HG02642 (cell line): ENCODE data around the gene CLASP1.
"Not testable (repeated sequence)": the region's sequence is repeated elsewhere in the genome, so short reads cannot be mapped to it uniquely, and the experiment has no call there.

ENCODE experiments used
- ATAC-seq: cut with Tn5 transposase; IDR thresholded peaks from one replicate; pipeline ENCODE4 v1.9.1; 2021; ENCODE audit warnings: mild to moderate bottlenecking; ENCODE audit not compliant: unreplicated experiment, poor library complexity

CLASP1 gene

DNA sequence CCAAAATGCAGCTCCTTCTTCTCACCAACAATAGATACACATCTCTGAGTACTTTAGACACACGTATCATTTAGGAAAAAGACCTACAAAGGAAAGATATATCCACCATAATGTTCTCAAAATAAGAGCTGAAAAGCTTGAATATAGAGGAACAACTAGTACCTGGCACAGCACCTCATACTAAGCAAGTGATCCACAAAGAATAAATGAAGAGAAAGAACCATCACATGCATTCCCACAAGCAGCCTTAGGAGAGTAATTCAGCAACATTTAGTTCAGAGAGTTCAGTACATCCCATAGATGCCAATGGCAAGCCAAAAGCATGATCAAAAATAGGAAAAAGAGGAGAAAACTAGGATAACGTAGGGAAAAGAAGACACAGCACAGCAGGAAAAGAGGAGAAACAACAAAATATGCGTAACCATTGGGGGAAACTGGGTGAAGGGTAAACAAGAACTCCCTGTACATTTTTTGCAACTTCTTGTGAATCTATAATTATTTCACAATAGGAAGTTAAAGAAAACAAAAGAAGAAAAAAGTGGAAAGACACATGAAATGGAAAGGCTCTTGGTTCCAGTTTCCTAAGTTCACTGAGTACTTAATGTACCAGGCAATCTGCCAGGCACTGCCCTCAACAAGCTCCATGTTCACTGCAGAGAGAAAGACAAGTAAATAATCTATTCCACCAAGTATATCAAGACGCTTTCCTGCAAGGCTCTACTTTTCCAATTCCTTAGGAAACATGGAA lies 22.3 kb downstream of the CLASP1 start:
- ATAC-seq: no peak

DNA sequence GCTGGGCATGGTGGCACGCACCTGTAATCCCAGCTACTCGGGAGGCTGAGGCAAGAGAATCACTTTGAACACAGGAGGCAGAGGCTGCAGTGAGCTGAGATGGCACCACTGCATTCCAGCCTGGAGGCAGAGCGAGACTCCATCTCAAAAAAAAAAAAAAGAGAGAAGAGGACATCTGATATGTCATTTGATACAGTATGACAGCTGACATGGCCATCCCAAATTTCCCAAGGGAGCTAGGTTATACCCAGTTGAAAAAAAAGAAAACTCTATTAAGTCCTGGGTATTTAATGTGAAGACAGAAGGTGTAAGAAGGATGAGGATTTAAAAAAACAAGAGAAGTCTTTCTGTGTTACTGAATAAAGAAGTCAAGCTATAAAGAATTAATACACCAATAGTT lies 23.3 kb downstream of the CLASP1 start:
- no peak for ATAC-seq

DNA sequence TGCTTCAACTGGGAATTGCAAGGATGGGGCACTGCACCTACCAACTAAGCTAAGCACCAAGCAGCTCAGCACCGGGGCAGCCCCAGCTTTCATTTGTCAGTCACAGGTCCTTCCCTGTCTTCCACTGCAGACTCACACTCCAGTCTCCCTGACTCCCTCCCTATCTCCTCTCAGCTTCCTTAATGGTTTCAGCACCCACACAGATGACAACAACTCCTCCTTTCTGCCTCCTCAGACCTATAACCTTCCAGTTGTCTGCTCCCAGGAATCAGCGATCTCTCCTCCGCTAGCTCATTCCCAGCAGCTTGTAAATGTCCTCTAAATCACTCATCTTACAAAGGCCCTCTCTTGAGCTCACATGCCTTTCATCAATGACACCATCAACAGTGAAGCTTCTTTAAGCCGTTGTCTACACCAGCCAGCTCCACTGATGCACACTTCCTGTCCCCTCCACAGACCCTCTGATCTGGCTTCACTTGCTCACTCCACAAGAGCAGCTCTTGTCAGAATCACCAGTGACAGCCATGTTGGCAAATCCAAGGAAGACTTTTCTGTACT lies 32.1 kb downstream of the CLASP1 start:
- peak; percentile 44 for ATAC-seq

DNA sequence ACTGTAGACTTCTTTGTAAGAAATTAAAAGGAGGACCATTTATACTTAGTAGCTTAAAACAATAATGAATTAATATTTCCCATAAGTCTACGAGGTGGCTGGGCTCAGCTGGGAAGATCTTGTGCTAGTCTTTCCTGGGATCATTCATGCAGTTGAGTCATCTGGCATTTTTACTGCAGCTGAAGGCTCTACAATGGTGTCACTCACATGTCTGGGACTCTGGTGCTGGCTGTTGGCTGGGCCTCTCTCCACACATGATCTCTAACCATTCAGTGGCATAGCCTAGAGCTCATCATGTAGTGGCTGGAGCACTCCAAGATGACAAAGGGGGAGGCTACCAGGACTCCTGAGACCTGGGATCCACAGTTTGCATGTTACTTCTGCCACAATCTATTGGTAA lies 35.5 kb downstream of the CLASP1 start:
- ATAC-seq: no peak

DNA sequence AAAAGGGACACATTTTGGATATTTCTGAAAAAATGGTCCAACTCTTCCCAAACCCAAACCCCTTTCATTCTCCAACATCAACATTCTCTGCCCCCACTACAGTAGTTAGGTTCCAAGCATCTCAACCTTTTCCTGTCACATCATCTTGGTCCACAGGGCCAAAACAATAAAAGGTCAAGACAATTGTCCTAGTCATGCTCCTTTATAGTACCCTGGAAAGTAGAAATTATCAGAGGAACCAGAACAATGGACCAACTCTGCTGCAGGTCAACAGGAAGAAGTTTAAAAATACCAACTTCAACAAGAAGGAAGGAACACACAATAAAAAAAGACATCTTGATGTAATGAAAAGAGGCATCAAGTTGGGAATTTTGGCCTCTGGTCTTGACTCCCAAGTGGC lies 36.1 kb downstream of the CLASP1 start:
- ATAC-seq: no peak

DNA sequence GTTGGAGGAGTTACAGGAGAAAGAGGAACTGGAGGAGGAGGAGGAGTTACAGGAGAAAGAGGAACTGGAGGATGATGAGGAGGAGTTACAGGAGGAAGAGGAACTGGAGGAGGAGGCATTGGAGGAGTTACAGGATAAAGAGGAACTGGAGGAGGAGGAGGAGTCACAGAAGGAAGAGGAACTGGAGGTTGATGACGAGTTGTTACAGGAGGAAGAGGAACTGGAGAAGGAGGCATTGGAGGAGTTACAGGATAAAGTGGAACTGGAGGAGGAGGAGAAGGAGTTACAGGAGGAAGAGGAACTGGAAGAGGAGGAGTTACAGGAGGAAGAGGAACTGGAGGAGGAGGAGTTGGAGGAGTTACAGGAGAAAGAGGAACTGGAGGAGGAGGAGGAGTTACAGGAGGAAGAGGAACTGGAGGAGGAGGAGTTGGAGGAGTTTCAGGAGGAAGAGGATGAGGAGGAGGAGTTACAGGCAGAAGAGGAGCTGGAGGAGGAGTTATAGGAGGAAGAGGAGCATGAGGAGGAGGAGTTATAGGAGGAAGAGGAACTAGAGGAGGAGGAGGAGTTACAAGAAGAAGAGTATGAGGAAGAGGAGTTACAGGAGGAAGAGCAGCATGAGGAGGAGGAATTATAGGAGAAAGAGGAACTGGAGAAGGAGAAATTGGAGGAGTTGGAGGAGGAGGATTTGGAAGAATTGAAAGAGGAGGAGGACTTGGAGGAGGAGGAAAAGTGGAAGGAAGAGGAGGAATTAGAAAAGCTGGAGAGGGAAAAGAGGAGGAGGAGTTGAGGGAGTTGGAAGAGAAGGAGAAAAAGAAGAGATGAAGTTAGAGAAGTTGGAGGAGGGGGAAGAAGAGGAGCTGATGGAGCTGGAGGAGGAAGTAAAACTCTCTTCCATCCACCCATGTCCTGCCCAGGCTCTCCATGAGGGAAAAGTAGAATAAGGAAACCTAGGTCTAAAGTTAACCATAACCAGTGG lies 37.2 kb downstream of the CLASP1 start:
- ATAC-seq: no peak

DNA sequence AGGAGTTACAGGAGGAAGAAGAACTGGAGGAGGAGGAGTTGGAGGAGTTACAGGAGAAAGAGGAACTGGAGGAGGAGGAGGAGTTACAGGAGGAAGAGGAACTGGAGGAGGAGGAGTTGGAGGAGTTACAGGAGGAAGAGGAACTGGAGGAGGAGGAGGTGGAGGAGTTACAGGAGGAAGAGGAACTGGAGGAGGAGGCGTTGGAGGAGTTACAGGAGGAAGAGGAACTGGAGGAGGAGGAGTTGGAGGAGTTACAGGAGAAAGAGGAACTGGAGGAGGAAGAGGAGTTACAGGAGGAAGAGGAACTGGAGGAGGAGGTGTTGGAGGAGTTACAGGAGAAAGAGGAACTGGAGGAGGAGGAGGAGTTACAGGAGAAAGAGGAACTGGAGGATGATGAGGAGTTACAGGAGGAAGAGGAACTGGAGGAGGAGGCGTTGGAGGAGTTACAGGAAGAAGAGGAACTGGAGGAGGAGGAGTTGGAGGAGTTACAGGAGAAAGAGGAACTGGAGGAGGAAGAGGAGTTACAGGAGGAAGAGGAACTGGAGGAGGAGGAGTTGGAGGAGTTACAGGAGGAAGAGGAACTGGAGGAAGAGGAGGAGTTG lies 38.1 kb downstream of the CLASP1 start:
- ATAC-seq: not testable (repeated sequence)

DNA sequence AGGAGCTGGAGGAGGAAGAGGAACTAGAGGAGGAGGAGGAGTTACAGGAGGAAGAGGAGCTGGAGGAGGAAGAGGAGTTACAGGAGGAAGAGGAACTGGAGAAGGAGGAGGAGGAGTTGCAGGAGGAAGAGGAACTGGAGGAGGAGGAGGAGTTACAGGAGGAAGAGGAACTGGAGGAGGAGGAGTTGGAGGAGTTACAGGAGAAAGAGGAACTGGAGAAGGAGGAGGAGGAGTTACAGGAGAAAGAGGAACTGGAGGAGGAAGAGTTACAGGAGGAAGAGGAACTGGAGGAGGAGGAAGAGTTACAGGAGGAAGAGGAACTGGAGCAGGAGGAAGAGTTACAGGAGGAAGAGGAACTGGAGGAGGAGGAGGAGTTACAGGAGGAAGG lies 38.8 kb downstream of the CLASP1 start:
- ATAC-seq: not testable (repeated sequence)

DNA sequence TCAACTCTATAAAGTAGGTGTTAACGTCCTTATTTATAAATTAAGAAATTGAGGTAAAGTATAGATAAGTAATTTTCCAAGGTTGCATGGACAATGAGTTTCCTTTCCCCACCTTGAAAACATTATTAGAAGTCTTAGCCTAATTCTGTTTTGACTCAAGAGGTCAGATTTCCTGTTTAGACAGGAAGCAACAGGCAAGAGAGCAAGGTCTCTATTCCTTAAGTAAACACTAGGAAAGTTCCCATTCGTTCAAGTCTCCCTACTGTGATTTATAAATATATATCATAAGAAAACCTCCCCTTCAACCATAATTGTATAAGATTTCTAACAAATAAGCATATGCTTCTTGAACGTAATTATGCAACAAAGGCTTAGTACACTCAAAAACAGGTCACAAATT lies 40.3 kb downstream of the CLASP1 start:
- ATAC-seq: no peak

DNA sequence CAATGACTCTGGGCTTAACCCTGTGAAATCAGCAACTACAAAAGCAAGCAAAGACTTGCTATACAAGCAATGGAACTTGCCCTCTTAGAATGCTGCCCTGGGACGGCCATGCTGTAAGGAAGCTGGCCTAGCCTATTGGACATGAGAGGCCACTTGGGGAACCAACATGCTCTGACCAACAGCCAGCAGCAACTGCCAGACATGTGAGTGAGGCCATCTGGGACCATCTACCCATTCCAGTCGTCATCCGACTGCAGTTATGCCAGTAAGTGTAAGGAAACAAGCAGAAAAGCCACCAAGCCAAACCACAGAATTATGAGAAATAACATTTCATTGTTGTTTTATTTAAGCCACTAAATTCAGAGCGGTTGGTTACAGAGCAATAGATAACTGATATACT lies 40.9 kb downstream of the CLASP1 start:
- no peak for ATAC-seq

DNA sequence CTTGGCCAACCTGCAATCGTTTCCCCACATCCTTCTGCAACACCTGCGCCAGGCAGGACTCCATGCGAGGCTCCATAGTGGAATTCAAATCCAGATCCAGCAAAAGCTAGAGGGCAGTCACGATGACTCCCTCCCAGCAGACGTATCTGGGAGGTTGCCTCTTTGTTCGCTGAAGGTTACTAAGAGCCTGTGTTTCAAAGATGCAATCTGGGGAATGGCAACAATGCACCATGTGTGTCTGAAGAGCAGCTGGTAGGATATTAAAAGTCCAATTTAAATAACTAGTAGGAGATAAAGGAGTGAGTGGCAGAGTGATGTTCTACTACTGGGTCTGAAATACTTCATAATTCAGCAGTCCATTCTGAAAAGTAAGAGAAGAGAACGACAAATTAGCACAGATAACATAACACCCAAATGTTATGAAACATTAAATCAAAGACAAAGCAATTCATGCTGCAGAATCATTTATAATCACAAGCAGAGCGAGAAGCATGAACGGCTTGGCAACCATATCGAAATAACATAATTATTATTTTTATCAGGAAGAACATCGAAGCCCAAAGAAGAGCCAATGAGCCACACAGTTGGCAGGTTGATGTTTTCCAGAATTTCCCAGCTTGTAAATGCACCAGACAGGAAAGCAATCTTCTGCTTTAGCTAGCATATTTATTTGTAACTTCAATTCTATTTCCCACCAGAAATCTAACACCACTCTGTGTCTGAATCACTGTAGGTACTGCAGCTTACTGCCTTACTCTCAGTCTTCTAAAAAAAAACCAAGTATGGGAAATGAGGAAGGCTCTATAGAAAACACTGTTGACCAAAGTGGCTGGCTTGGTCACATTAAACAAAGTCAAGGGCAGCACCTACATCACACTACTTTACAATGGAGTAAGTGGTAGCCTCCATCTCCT lies 43.2 kb downstream of the CLASP1 start:
- ATAC-seq: no peak

DNA sequence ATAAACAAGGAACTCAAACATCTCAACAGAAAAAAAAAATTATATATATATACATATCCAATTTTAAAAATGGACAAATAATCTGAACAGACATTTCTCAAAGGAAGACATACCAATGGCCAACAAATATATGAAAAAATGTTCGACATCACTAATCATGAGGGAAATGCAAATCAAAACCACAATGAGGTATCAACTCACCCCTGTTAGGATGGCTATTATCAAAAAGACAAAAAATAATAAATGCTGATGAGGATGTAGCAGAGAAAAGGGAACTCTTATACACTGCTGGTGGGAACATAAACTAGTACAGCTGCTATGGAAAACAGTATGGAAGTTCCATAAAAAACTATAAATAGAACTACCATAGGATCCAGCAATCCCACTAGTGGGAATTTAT lies 46.1 kb downstream of the CLASP1 start:
- ATAC-seq: no peak

DNA sequence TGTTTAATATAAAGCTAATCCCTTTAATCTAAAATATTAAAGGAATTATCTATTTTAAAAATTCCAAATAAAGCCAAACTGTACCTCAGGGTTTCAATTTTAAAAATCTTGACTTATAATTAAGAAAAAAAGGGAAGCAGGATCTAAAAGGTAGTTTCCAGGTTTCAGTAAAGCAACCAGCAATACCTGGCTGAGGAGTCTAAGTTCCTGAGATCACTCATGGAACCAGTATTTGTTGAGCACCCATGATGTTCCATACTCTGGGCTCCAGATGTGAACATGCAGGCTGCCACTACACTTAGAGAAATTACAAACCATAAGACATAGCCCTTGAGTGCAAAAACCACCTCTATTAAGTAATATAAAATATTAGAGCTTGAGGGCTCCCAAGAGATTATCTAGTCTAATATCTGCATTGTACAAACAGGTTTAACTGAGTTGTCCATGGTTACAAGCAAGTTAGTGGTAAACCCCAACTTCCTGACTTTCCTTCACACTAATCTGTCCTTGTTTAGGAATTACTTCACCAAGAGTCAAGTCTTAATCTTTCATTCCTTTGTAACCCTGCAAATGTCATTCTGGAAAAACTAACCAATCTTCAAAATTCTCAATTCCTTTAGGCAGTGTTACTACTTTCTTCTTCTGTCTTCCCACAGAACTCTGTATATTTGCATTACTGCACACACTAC lies 49.2 kb downstream of the CLASP1 start:
- peak; percentile 57 for ATAC-seq

DNA sequence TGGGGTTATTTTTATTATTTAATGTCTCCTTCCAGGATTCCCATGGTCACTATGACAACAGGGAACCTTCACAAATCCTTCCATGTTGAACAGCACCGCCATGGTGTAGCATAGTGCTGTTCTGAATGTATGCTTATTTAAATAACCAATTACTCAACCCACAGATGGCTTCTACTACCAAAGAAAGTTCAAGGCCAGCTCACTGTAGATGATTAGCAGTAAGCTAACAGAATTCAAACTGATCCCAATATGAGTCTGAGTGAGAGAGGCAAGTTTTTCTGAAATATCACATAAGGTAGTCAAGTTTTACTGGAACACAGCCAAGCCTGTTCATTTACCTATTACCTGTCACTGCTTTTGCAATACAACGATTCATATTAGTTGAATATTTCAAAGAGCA lies 51.2 kb downstream of the CLASP1 start:
- peak; percentile 36 for ATAC-seq

DNA sequence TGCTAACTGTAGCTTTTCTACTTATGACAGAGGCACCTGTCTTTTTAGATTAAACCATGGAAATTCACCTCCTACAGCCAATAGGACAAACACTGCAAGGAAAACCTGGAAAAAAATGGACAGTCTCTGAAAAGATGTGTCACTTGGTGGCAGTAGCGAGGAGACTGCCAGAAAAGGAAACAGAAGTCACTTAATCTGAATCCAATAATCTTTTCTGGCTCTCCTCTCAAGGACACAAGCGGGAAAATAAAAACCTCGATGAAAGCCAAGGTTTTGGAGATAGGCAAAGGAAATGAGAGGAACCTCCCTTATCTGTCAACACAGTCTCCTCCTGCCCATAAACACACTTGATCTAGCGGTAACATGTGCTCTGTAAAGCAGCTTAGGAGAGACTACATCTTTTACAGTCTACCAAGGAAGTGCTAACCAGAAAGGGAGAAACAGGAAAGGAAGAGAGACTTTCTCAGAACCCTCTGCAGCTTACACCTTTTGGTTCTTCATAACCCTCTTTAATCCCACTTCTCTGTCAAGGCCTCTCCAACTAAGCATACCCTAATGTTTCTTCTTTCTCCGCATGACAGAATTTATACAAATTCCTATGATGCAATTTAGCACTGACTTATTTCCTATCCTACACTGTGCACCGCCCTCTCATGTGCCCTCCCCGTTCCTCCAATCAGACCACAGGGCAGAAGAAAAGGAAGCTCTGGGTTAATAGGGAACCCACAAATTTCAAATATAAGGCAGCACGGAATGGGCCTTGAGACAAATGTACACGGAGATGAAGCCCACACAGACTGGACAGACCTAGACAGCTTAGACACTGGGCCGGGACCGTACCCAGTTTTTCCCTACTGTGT lies 52.8 kb downstream of the CLASP1 start:
- peak; percentile 57 for ATAC-seq

DNA sequence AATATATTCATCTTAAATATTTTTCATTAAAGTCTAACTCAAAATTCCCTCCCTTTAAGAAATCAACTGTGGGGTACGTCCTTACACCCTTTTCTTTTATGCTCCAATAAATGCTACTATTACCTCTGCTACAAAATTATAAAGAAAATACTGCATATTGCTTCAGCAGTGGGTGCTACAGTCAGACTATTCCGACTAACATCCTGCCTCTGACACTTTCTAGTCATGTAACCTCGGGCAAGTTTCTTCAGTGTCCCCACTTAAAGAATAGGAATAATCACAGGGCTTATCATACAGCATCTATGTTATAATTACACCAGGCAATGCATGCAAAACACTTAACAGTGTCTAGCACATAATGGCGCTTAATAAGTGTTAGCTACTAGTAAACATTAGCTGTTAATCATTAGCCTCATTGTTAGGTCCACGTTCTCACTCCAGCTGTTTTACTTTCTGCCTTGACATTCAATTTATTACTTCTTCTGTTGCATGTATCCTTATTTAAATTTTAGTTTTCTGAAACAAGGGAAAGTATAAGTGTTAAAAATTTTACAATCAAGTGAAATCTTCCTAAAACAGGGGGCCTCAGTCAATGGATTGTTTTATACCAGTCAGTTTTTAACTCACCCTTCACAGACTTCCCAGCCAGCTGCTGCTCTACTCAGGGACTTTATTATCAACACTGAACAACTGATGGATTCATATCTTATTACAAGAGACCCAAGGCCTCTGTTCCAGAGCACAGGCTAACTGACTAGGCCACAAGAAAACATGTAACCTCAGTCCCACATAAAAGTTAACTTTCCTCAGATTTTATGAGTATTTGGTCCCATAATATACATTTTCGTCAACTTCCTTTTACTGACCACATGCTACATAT lies 54.0 kb downstream of the CLASP1 start:
- ATAC-seq: no peak

DNA sequence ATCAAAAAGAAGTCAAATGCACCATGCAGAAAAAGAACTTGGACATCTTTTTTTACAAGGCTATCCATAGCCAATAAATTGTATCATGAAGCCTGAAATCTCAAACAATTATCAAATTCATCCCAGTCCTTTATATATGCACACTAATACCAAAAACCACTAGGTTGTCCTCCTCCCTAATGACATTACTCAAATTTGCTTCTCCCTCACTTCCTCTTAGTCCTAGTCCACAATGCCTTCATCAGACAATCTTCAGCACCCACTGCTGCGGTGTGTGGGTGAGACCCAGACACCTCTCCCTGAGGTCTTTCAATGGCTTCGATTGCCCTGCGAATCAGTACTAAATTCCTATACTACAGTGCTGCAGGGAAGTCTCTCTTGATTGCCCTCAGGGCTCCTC lies 58.1 kb downstream of the CLASP1 start:
- no peak for ATAC-seq
